HepG2 (cell line): Measurements from ENCODE around the gene SCYGR4. TPM values are rescaled to one million over a fixed set of nuclear protein-coding genes. Genes with fewer than 3 reads are reported as not detected.

ENCODE experiments used
- ARID3A ChIP-seq: IDR thresholded peaks from 2 replicates; pipeline ENCODE4 v1.6.1; 2012; ENCODE audit warnings: low read depth, low read length, improper control_type of control experiment
- ATF1 ChIP-seq: IDR thresholded peaks from 2 replicates; pipeline ENCODE4 v1.6.1; 2016; ENCODE audit warnings: mild to moderate bottlenecking, control low read depth
- ATF3 ChIP-seq: sonication (generic); formaldehyde crosslinking; IDR thresholded peaks from 2 replicates; pipeline ENCODE4 v1.4.0; 2020; ENCODE audit warnings: missing genetic modification reagents
- BHLHE40 ChIP-seq: IDR thresholded peaks from 2 replicates; pipeline ENCODE4 v1.6.1; 2011; ENCODE audit warnings: low read length, improper control_type of control experiment
- BRCA1 ChIP-seq: sonication (generic); formaldehyde crosslinking; IDR thresholded peaks from 2 replicates; pipeline ENCODE4 v1.4.0; 2020; ENCODE audit warnings: missing genetic modification reagents
- CREM ChIP-seq, 2 experiments: sonication (generic) in 1 of 2; formaldehyde crosslinking in 1 of 2; IDR thresholded peaks; 2 replicates each; pipeline versions ENCODE4 v1.4.0 to v1.6.1; 2016 to 2020; ENCODE audit warnings: antibody characterized with exemption in 1 of 2, mild to moderate bottlenecking in 1 of 2, missing genetic modification reagents in 1 of 2
- DNMT1 ChIP-seq: sonication (generic); formaldehyde crosslinking; IDR thresholded peaks from 2 replicates; pipeline ENCODE4 v1.5.1; 2020; ENCODE audit warnings: mild to moderate bottlenecking, missing genetic modification reagents
- FIP1L1 ChIP-seq: fragments of 200-400 bp; formaldehyde crosslinking; IDR thresholded peaks from 2 replicates; pipeline ENCODE4 v1.6.1; 2018; ENCODE audit warnings: low read depth, mild to moderate bottlenecking, low read length, moderate library complexity, borderline replicate concordance; ENCODE audit not compliant: insufficient read depth
- JUN ChIP-seq: sonication (generic); formaldehyde crosslinking; IDR thresholded peaks from 2 replicates; pipeline ENCODE4 v1.4.0; 2020; ENCODE audit warnings: mild to moderate bottlenecking, missing genetic modification reagents
- MED13 ChIP-seq: sonication (generic); formaldehyde crosslinking; IDR thresholded peaks from 2 replicates; pipeline ENCODE4 v1.5.0; 2020; ENCODE audit warnings: missing genetic modification reagents
- NFIC ChIP-seq: IDR thresholded peaks from 2 replicates; pipeline ENCODE4 v1.6.1; 2012; ENCODE audit warnings: mild to moderate bottlenecking, low read length, inconsistent platforms
- NR2C2 ChIP-seq: sonication (generic); formaldehyde crosslinking; IDR thresholded peaks from 2 replicates; pipeline ENCODE4 v1.4.0; 2020; ENCODE audit warnings: missing genetic modification reagents, mild to moderate bottlenecking, moderate library complexity, borderline replicate concordance
- NR2F2 ChIP-seq: IDR thresholded peaks from 2 replicates; pipeline ENCODE4 v1.6.1; 2012; ENCODE audit warnings: low read depth, inconsistent platforms, borderline replicate concordance
- PBX3 ChIP-seq: sonication (generic); formaldehyde crosslinking; IDR thresholded peaks from 2 replicates; pipeline ENCODE4 v1.8.1; 2023; ENCODE audit warnings: missing genetic modification reagents, inconsistent platforms, borderline replicate concordance
- RFX3 ChIP-seq: IDR thresholded peaks from 2 replicates; pipeline ENCODE4 v1.6.1; 2016; ENCODE audit warnings: missing biosample characterization, missing genetic modification reagents
- RXRB ChIP-seq: IDR thresholded peaks from 2 replicates; pipeline ENCODE4 v1.6.1; 2016; ENCODE audit warnings: borderline replicate concordance, missing genetic modification reagents, missing compliant biosample characterization
- ZBTB21 ChIP-seq: sonication (generic); formaldehyde crosslinking; IDR thresholded peaks from 2 replicates; pipeline ENCODE4 v1.4.0; 2020; ENCODE audit warnings: missing genetic modification reagents
- ZBTB43 ChIP-seq: sonication (generic); formaldehyde crosslinking; conservative IDR thresholded peaks from 2 replicates; pipeline ENCODE4 v1.4.0; 2020; ENCODE audit warnings: missing genetic modification reagents
- ZNF124 ChIP-seq: sonication (generic); formaldehyde crosslinking; IDR thresholded peaks from 2 replicates; pipeline ENCODE4 v1.4.0; 2020; ENCODE audit warnings: missing genetic modification reagents
- ZNF3 ChIP-seq: IDR thresholded peaks from 2 replicates; pipeline ENCODE4 v1.7.0; 2017; ENCODE audit warnings: inconsistent platforms
- ZNF674 ChIP-seq: sonication (generic); formaldehyde crosslinking; IDR thresholded peaks from 2 replicates; pipeline ENCODE4 v1.5.0; 2020; ENCODE audit warnings: low read depth, mild to moderate bottlenecking, missing genetic modification reagents
- polyA plus RNA-seq, 8 experiments: library from polyadenylated mRNA; depleted of rRNA in 3 of 8; stranded (reverse) in 7 of 8; unstranded in 1 of 8; fragments of >200 nt; fragmentation: Illumina TruSeq in 4 of 8; extraction: Trizol in 4 of 8; gene quantifications; 2 replicates each; pipeline versions ENCODE4 v1.2.1 to v1.2.3, GENCODE V29; 2011 to 2016; ENCODE audit warnings: low read depth in 4 of 8, missing spikeins in 1 of 8, mixed read lengths in 1 of 8; ENCODE audit not compliant: insufficient read depth in 1 of 8
- total RNA-seq, 5 experiments: library from RNA; depleted of rRNA; stranded (reverse); fragments of >200 nt; fragmentation: Illumina TruSeq; extraction: Trizol; gene quantifications; 2 replicates each; pipeline ENCODE4 v1.2.3, GENCODE V29; 2016; ENCODE audit warnings: low read depth in 1 of 5
- TF ChIP-seq, protein P1 (sequence below): sonication (generic); formaldehyde crosslinking; IDR thresholded peaks from 2 replicates; pipeline ENCODE4 v1.5.1; 2020; ENCODE audit warnings: mild to moderate bottlenecking, missing genetic modification reagents, borderline replicate concordance

SCYGR4 gene
- total and polyA plus RNA-seq, 2 of the 13 experiments (the other 11 are each of a cell fraction or from before 2014, with no cell fraction given), result not detected

GRCh38 chr2:227655454-227655853, 38.2 kb downstream of the SCYGR4 start (continued):
- TF ChIP-seq PBX3 (no peak), ATF3 (CRISPR knock-in tag) (peak; percentile 84), ZBTB21 (CRISPR knock-in tag) (peak; percentile 86), BHLHE40 (no peak), BRCA1 (CRISPR knock-in tag) (no peak), JUN (CRISPR knock-in tag) (peak; percentile 73), ATF1 (CRISPR knock-in tag) (peak; percentile 34; the same call in 1 of the 2 replicates), NFIC (peak; percentile 36; the same call in 1 of the 2 replicates), RFX3 (CRISPR knock-in tag) (no peak), ARID3A (no peak), ZNF3 (CRISPR knock-in tag) (no peak), FIP1L1 (no peak), DNMT1 (CRISPR knock-in tag) (no peak), ZNF674 (CRISPR knock-in tag) (no peak), ZBTB43 (CRISPR knock-in tag) (no peak), MED13 (CRISPR knock-in tag) (no peak), RXRB (peak; percentile 73; the same call in 1 of the 2 replicates), NR2F2 (0 out of 2 replicates have a peak, but pooled peaks have one; percentile 35), CREM (IDR thresholded peaks at IDR 0.05) (0 out of 2 replicates have a peak, but pooled peaks have one; percentile 12), CREM (CRISPR knock-in tag; IDR thresholded peaks at IDR 0.05) (no peak), NR2C2 (CRISPR knock-in tag) (peak; percentile 76; the same call in 1 of the 2 replicates), ZNF124 (no peak)
- TF ChIP-seq, protein P1, sequence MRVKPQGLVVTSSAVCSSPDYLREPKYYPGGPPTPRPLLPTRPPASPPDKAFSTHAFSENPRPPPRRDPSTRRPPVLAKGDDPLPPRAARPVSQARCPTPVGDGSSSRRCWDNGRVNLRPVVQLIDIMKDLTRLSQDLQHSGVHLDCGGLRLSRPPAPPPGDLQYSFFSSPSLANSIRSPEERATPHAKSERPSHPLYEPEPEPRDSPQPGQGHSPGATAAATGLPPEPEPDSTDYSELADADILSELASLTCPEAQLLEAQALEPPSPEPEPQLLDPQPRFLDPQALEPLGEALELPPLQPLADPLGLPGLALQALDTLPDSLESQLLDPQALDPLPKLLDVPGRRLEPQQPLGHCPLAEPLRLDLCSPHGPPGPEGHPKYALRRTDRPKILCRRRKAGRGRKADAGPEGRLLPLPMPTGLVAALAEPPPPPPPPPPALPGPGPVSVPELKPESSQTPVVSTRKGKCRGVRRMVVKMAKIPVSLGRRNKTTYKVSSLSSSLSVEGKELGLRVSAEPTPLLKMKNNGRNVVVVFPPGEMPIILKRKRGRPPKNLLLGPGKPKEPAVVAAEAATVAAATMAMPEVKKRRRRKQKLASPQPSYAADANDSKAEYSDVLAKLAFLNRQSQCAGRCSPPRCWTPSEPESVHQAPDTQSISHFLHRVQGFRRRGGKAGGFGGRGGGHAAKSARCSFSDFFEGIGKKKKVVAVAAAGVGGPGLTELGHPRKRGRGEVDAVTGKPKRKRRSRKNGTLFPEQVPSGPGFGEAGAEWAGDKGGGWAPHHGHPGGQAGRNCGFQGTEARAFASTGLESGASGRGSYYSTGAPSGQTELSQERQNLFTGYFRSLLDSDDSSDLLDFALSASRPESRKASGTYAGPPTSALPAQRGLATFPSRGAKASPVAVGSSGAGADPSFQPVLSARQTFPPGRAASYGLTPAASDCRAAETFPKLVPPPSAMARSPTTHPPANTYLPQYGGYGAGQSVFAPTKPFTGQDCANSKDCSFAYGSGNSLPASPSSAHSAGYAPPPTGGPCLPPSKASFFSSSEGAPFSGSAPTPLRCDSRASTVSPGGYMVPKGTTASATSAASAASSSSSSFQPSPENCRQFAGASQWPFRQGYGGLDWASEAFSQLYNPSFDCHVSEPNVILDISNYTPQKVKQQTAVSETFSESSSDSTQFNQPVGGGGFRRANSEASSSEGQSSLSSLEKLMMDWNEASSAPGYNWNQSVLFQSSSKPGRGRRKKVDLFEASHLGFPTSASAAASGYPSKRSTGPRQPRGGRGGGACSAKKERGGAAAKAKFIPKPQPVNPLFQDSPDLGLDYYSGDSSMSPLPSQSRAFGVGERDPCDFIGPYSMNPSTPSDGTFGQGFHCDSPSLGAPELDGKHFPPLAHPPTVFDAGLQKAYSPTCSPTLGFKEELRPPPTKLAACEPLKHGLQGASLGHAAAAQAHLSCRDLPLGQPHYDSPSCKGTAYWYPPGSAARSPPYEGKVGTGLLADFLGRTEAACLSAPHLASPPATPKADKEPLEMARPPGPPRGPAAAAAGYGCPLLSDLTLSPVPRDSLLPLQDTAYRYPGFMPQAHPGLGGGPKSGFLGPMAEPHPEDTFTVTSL (CRISPR knock-in tag), result peak; percentile 32; the same call in 1 of the 2 replicates
